Activated CD4-positive, alpha-beta memory T cell treated with anti-CD3 and anti-CD28 coated beads, Interleukin-2, amount 10 ng/mL, durations not matched to agents 7 days and 5 days (primary cell): ENCODE results near the gene BTK. TPM values are rescaled to one million over a fixed set of nuclear protein-coding genes. Genes with fewer than 3 reads are reported as not detected.

ENCODE experiments used
- total RNA-seq, 2 experiments: library from RNA; stranded (reverse); gene quantifications; one replicate each; pipeline ENCODE4 v1.2.3, GENCODE V29; 2021

Gene BTK
- total RNA-seq, 2 experiments from 2014 or later: 0.10 TPM; not detected in 1

Other genes with a start within 250 kb of the BTK start
- gene DRP2, start 166.4 kb downstream of the BTK start, total RNA-seq: under 1 TPM; 0.78 to 0.88 TPM
- gene TAF7L, start 94.9 kb downstream of the BTK start, total RNA-seq: not detected
- 10 to 100 TPM in 1 of 2 experiments, 1 to 10 TPM in 1; 8.4 to 11.3 TPM for gene TIMM8A, start 37.4 kb downstream of the BTK start, total RNA-seq
- gene RPL36A, start 4.8 kb upstream of the BTK start, total RNA-seq: 100 to 1,000 TPM; 229 to 246 TPM
- gene GLA, start 21.7 kb upstream of the BTK start, total RNA-seq: 10 to 100 TPM; 35.6 to 38.3 TPM
- gene HNRNPH2, start 22.0 kb upstream of the BTK start, total RNA-seq: 10 to 100 TPM; 46.2 TPM
- gene ARMCX4, start 99.3 kb upstream of the BTK start, total RNA-seq: 1 to 10 TPM; 2.5 to 2.8 TPM
- gene ARMCX1, start 164.4 kb upstream of the BTK start, total RNA-seq: under 1 TPM; 0.33 to 0.45 TPM
- 10 to 100 TPM; 41.0 to 41.2 TPM for gene ARMCX6, start 231.8 kb upstream of the BTK start, total RNA-seq
- 10 to 100 TPM; 31.2 to 33.2 TPM for gene ARMCX3, start 237.0 kb upstream of the BTK start, total RNA-seq